NAMALWA (cell line): Measurements from ENCODE around the gene FAM13C.
"Not testable (repeated sequence)": the region's sequence is repeated elsewhere in the genome, so short reads cannot be mapped to it uniquely, and the experiment has no call there.

Source experiments
- DNase-seq: peaks from one replicate; pipeline ENCODE4 v3.0.0-alpha.2; 2015; ENCODE audit warnings: low spot score

The FAM13C gene

DNA sequence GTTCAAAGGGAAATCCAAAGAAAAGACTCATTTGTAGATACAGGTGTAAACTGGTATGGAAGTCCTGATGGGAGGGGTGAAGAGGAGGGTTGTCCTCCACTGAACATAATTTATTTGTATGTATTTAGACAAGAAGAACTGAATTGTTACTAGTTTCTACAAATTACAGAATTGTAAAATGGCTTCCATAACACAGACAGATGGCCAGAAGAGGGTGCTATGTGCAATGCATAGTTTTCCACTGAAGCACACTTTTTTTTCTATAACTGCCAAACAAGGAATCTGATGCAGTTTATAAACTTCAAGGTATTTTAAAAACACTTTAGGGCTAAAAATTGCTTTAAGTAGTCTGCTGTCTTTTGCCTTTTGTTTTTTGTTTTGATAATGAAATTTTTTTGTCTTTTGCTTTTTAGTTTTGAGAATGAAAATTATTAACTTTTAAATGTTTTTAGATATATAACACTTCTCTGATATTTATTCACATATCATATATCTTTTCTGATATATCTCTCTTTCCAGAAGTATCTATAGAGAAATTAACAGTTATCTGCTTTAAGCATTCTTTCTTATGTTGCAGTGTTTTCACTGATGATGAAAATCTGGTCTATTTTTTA, 127.4 kb downstream of the FAM13C start:
- DNase-seq: peak; percentile 56

GRCh38 chr10:59234194-59234593, 128.2 kb downstream of the FAM13C start:
- no peak for DNase-seq

GRCh38 chr10:59229441-59229840, 132.9 kb downstream of the FAM13C start:
- no peak for DNase-seq

DNA sequence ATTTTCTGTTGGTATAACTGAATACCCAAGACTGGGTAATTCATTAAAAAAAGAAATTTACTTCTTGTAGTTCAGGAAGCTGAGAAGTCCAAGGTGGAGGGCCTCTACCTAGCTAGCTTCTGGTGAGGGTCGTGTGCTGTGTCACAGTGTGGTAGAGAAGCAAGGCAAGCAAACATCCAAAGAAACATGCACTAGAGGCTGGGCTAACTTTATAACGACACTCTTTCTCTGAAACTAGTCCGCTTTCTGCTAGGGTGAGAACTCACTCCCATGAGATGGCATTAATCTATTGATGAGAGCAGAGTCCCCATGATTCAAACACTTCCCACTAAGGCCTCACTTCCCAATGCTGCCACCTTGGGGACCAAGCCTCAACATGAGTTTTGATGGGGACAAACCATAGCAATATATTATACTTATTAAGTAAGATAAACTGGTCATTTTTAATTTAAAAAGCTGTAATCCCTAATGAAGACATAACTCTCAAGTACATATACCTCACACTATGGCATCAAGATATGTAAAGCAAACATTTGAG, 135.1 kb downstream of the FAM13C start:
- DNase-seq: no peak

DNA sequence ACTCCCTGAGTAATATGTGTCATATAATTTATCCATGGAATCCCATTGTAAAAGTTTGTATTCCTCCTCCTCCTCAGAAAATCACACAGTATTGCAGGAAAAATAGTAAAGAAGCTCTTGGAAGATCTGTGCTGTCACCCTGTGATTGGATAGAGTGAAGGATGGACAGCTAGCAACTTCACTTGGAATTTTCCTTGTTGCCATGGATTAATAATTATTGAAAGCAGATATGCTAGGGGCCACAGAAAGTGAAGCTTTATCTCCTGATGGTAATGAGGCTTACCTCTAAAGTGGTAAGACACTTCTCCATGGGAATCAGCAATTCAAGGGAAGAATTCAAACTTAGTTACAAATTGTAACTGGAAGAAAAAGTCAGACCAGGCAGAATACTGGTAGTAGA, 137.1 kb downstream of the FAM13C start:
- no peak for DNase-seq

DNA sequence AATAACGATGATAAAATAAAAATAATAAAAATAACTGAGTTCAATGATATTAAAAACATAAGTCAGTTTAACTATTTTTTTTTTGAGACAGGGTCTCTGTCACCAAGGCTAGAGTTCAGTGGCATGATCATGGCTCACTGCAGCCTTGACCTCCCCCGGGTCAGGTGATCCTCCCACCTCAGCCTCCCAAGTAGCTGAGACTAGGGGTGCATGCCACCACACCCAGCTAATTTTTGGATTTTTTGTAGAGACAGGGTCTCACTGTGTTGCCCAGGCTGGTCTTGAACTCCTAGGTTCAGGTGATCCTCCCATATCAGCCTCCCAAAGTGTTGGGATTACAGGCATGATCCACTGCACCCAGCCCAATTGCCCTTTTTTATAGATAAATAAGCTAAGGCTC, 138.8 kb downstream of the FAM13C start:
- not testable (repeated sequence) for DNase-seq

- DNase-seq: no peak
Measured at GRCh38 chr10:59222788-59223187, 139.6 kb downstream of the FAM13C start.

DNA sequence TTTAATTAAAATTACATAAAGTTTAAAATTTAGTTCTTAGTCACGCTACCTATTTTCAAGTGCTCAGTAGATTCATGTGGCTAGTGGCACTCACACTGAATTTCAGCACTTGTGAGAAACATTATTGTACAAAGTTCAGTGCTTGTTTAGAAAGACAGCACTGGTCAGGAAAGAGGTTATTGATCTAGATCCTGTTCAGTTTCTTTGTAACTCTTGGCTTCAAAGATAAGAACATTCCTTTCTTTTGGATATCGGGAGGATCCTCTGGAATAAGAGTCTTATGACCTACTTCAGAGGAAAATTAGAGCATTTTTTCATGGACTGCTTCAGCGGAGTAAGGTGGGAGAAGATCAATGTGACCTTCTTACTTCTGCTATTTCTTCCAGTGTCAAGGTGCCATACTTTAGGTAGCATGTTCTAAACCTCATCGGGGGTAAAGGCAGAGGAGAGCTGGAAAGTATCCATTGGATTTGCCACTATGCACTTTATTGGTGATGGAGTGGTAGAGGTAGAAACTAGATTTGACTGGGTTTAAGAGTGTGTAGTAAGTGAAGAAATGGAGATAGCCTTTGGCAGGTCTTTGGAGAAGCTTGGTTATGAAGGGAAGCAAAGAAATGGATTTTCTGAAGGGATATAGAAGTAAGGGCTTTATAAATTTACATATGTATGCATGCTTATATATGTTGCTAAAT, 146.0 kb downstream of the FAM13C start:
- no peak for DNase-seq

- DNase-seq: no peak
Measured at GRCh38 chr10:59214160-59214559, 148.2 kb downstream of the FAM13C start.

DNA sequence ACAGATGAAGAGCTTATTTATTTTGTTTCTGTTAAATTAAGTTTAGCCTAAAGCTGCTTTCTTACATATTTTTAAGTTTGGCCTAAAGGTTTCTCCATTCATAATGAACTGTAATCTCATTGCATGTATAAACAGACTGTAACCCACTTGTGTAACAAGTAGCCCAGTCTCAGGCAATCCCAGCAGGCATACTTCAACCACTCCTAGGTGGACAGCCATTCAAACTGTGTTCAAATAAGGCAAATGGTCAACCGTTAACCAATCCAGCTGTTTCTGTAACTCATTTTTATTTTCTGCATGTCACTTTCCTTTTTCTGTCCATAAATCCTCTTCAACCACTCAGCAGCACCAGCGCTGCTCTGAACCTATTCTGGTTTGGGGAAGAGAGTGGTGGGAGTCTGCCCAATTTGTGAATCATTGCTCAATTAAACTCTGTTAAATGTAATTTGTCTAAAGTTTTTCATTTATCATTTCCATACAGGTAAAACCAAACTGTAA, 150.0 kb downstream of the FAM13C start:
- DNase-seq: no peak

DNA sequence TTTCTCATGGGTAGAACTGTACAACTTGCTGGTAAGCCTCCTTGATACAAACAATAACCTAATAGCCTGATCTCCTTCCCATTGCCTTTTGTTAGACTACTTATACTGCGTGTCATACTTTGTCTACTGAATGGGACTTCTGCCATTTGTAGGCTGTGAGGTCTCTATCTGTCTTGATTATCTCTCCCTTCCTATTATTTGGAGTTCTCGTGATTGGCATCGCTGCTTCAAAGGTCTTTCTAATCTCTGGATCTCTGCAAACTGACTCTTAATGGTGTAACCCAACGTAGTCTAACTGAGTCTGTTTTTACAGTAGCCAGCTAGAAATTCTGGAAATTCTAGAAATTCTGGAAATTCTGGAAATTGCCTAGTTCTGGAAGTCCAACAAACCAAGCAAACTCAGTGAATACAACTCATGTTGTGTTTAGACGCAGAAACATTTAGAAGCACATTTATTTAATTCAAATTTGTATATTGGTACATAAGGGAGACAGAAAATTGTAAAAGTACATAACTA, 156.1 kb downstream of the FAM13C start:
- no peak for DNase-seq
